ENCODE data around the gene SLC6A1. TPM values are rescaled to one million over a fixed set of nuclear protein-coding genes. Genes with fewer than 3 reads are reported as not detected.

The SLC6A1 gene
- total RNA-seq, 1 donor from 2014 or later, result not detected

DNA sequence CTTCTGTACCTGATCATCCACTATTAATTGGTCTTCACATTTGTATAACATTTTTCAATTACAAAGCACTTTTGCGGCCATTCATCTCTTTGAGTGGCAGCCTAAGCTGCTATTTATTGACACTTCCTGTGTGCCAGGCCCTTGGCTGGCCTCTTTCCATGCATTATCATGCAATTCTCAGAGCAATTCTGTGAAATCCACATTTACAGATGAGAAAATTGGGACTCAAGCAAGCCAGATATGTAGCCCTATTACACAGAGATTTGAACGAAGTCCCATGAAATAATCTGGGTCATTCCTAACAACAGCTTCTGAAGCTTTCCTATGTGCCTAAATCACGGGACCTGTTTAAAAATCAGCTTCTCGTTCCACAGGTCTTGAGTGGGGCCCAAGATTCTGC, 17.4 kb downstream of the SLC6A1 start:
- ChIA-PET POLR2A (no interaction called here), CTCF (no interaction called here)
- intact Hi-C loops (cut with micrococcal nuclease), result no loop called here
- Mint-ChIP-seq H3K36me3 (ENCODE audit: low read depth) (no peaks in the 10 kb centered on the region), H3K27me3 (peaks cover 6% of the 10 kb centered on the region), H3K9me3 (peaks cover 2% of the 10 kb centered on the region), H3K27ac (no peak overlapping the region), H3K4me3 (no peak overlapping the region), H3K4me1 (no peaks in the 10 kb centered on the region)
- DNase-seq (no peak), ATAC-seq (ENCODE audit: low read depth) (no peak)
- no peak for TF ChIP-seq CTCF (IDR thresholded peaks at IDR 0.05)

GRCh38 chr3:11010426-11011165, 18.0 kb downstream of the SLC6A1 start:
- ATAC-seq (ENCODE audit: low read depth), result no peak
- CTCF ChIA-PET, result no interaction called here
- H3K27me3 Mint-ChIP-seq, result peaks cover 7% of the 10 kb centered on the region

DNA sequence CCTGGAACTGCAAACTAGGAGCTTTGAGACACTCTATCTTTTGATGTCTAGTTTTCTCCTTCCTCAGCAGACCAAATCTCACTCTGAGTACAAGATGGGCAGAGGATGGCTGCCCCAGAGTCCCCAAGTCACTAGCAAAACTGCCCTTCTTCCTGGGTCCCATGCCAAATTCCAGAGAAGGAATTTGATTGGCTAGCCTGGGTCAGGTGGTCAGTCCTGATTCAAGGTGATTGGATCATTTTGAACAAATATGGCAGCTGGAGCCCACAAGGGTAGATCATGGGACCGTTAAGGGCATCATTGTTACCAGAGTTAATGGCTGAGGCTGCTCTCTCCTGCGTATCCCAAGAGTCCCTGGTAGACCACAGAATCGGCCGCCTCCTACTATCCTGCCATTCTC, 21.7 kb downstream of the SLC6A1 start:
- Mint-ChIP-seq H3K4me1 (no peaks in the 10 kb centered on the region), H3K36me3 (ENCODE audit: low read depth) (no peaks in the 10 kb centered on the region), H3K27me3 (peaks cover 10% of the 10 kb centered on the region), H3K9me3 (peaks cover 2% of the 10 kb centered on the region), H3K4me3 (no peak overlapping the region), H3K27ac (no peak overlapping the region)
- DNase-seq (no peak), ATAC-seq (ENCODE audit: low read depth) (no peak)
- CTCF ChIA-PET, result no interaction called here
- no peak for TF ChIP-seq CTCF (IDR thresholded peaks at IDR 0.05)
- intact Hi-C loops (cut with micrococcal nuclease), result no loop called here
- POLR2A ChIA-PET, result no interaction called here

More at GRCh38 chr3:11010426-11011165, 18.0 kb downstream of the SLC6A1 start:
- no peak for TF ChIP-seq CTCF (IDR thresholded peaks at IDR 0.05)
- no peak for DNase-seq
- intact Hi-C loops (cut with micrococcal nuclease), result no loop called here
- Mint-ChIP-seq H3K4me3 (no peak overlapping the region), H3K27ac (no peak overlapping the region), H3K4me1 (no peaks in the 10 kb centered on the region), H3K9me3 (peaks cover 2% of the 10 kb centered on the region), H3K36me3 (ENCODE audit: low read depth) (no peaks in the 10 kb centered on the region)
- POLR2A ChIA-PET, result no interaction called here

DNA sequence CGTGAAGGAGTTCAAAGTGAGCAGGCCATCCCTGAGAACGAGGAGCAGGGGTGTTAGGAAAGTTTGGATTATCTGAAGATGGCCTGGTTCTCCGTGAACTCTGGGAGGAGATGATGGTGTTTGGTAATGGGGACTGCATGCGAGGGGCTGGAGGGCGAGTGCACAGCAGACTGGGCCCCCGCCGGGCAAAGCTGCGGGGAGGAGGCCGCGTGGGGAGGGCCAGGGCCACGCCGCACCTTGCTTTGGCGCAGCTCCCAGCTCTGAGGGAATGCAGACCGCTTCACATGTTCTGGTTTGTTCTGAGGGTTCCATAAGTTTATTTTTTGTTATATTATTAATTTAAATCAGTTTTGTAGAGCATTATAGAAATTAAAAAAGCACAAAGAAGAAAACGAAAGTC, 22.2 kb downstream of the SLC6A1 start:
- Mint-ChIP-seq H3K36me3 (ENCODE audit: low read depth) (no peaks in the 10 kb centered on the region), H3K27me3 (peaks cover 13% of the 10 kb centered on the region), H3K9me3 (peaks cover 2% of the 10 kb centered on the region), H3K4me1 (no peaks in the 10 kb centered on the region), H3K4me3 (no peak overlapping the region), H3K27ac (no peak overlapping the region)
- ATAC-seq (ENCODE audit: low read depth) (no peak), DNase-seq (no peak)
- intact Hi-C loops (cut with micrococcal nuclease), result no loop called here
- ChIA-PET CTCF (no interaction called here), POLR2A (no interaction called here)
- TF ChIP-seq CTCF (IDR thresholded peaks at IDR 0.05), result no peak

DNA sequence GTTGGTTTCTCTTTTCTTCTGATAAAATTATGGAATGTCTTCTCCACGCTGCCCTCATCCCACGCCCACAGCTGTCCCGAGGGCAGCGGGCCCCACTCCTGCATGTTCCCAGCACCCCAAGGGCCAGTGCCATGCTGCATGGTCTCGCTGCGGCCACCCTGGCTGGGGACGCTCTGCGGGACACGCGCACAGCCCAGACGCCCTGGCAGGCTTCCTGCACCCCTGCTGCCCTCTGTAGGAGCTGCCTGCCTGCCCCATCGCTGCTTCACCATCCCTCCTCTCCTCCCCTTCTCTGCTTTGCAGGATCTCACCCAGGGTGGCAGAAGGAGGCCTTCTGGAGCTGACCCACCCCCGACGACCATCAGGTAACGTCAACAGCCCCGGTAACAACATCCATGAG, 22.8 kb downstream of the SLC6A1 start:
- H3K27me3 Mint-ChIP-seq, result peaks cover 13% of the 10 kb centered on the region
- POLR2A ChIA-PET, result no interaction called here

More for the DNA sequence above, 22.8 kb downstream of the SLC6A1 start:
- intact Hi-C loops (cut with micrococcal nuclease), result no loop called here
- no peak overlapping the region for H3K4me3 Mint-ChIP-seq
- CTCF ChIA-PET, result no interaction called here
- H3K27ac Mint-ChIP-seq, result no peak overlapping the region
- DNase-seq (no peak), ATAC-seq (ENCODE audit: low read depth) (no peak)
- H3K36me3 Mint-ChIP-seq (ENCODE audit: low read depth), result no peaks in the 10 kb centered on the region
- no peak for TF ChIP-seq CTCF (IDR thresholded peaks at IDR 0.05)
- peaks cover 2% of the 10 kb centered on the region for H3K9me3 Mint-ChIP-seq
- no peaks in the 10 kb centered on the region for H3K4me1 Mint-ChIP-seq

Measured in activated B cell treated with CpG ODN at 0.5 μM for 24 hours (primary cell).